SW 1271 (cell line): ENCODE measurements around the gene NXPH4.

ENCODE experiments used
- DNase-seq, 2 experiments: peaks; one replicate each; lab custom pipeline; 2025; lab: John Stamatoyannopoulos, UW

Gene NXPH4

DNA sequence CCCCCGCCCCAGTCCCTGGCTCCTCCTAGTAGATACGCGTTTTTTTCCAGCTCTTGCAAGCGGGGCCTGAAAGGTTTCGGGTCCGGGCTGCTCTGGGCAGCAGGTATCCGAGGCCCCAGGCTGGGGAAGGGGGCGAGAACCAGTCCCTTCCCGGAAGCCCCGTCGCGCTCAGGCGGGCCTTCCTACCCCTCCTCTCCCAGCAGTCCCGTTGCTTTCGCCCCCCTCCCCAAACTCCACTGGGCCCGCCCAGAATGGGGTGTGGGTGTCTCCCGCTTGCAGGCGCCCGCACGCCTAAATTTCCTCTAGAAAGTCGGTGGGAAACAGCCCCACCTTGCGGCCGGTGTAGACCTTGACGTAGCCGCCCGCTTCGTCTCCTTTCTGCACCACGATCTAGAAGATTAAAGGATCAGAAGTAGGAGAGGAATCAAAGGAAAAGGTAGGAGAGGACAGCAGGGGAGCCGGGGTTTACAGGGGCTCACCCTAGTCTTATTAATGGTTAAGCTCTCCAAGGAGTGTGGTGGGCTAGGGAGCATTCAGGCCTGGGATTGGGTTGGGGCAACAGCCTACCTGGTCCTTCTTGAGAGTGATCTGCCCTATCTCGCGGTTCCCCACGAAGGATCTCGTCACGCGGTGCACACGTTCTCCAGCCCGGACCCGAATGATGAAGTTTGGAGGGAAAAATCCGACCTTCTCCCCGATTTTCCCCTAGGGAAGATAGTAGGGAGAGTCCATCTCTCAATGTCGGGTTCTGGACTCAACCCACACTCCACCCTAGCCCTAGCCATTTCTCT is 27.1 kb downstream of the NXPH4 start:
- DNase-seq: no peak

GRCh38 chr12:57244312-57244696 is 27.7 kb downstream of the NXPH4 start:
- no peak for DNase-seq

DNA sequence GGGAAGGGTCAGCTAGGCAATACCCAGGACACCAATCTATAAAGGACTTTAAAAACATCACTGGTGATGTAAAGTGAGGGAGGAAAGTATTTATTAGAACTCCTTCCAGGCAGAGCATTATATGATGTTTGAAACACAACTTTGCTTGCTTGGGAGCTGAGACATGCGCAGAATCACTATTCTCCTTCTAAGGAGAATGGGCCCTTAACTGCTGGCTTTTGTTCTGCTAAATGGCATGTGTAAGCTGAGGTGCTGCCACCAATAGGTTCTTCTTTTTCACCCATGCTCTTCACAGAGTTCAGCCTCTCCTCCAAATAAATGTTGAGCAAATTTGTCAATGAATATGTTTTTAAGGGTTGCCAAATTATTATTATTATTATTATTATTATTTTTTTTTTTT is 30.4 kb downstream of the NXPH4 start:
- DNase-seq: no peak

GRCh38 chr12:57248934-57249742 is 32.5 kb downstream of the NXPH4 start:
- DNase-seq: no peak

DNA sequence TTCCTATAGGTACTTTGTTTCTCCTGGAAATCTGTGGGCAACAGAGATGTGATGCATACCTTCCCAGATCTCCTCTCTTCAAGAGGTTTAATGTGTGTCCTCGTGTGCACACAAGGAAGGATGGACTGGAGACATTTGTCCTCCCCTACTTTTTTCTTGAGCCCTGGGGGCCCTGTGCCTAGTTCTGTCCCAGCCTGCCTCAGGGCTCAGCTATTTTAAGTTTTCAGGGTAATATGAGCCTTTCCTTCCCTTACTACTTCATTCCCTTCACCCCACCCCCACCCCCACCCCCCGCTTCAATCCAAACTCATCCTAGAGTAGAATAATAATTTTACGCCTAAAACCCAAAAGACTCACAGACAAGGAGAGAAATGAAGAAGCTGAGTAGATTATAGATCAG is 33.9 kb downstream of the NXPH4 start:
- no peak for DNase-seq

DNA sequence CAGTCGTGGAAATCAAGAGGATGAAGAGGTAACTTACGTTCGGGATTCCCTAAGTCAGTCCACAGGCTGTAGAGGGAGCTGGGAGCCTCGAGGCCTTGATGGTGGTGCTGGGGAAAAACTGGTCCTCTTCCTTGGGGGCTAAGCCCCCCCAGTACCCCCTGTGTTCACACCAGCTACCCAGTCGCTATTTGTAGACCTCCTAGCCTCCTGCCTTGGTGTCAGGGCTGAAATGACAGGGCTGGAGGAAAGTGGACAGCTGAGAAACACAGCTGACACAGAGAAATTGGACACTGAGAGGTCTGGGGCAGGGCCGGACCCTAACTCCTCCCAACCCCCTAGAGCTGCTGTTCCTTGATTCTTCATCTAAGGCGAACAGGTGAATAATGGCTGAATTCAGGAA is 34.4 kb downstream of the NXPH4 start, which contains the start of gene STAC3:
Gene STAC3 (minus strand): TSS at position 232 of the 400 bp plus-strand sequence. CDS start 1,551 bp downstream, outside the sequence.
- DNase-seq: no peak

GRCh38 chr12:57254506-57255280 is 38.1 kb downstream of the NXPH4 start:
- DNase-seq: no peak

DNA sequence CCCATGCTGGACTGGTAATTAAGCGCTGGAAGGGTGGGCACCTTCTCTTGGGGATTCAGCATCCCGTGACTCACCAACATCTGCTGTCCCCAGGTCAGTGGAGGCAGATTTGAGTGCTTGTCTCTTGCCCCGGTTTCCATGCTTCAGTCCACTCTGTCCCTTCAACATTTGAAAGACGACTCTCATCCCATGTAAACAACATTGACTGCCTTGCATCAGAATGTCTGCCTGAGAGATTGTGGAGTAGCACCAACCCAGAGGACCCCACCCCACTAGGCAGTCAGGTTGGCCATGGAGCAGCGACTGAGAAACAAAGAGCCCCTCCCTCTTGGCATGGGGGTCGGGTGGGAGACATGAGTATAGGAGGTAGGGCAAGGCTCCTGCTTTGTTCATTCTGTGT is 39.3 kb downstream of the NXPH4 start:
- no peak for DNase-seq

DNA sequence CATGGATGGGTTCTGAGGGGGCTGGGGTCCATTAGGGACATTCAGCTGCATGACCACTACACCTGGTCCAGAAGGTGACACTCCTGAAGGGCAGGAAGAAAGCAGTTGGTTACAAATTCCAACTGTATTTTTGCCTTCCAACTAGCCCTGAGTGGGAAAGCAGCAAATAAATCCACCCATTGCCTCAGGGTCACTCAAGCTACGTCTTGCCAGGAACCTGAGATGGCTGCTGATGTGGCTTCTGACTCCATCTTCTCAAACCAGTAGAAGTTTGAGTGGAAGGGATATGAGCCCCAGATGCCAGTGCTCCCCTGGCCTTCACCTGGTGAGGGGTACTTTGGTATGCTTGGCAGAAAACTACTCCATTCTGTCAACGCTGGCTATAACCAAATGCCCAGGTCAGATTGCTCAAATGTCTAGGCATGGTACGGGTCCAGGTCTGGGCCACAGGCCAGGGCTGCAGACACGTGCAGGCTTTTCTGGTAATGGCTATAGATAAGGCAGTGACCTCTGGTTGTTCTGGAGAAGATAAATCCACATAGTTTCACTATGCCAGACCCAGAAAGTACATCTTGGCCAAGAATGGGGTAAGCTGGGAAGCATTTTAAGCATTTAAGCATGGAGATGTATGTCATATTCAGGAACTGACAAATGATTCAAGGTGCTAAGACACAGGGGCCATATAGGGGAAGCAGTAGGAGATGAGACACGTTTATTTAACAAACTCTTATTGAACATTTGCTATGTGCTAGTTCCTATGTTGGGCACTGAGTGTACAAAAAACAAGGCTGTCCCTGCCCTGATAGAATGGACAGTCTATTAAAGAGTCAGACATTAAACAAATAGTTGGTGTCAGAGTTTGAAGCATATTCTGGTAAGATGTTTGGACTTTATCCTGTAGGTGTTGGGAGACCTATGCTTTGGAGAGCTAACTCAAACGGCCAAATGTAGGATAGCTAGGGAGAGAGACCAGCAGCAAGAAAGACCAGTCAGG is 42.7 kb downstream of the NXPH4 start:
- DNase-seq: no peak

DNA sequence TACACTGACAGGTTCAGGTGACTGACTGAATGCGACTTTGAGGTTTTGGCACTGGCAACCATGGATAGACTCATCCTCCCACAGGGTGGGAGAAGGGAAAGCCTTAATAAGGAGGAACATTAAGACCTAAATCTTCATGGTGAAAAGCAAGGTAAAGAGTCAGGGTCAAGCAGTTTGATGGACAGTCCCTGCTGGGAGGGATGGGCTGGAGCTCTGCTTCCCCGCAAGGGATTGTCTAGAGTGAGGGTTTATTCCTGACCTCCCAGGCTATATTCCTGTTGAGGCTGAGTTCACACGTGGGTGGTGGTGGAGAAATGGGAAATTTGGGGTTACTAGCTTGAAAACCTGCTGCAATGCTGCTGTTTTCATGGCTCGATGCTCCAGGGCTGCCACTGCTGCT is 43.8 kb downstream of the NXPH4 start:
- no peak for DNase-seq

GRCh38 chr12:57261428-57261865 is 44.9 kb downstream of the NXPH4 start:
- DNase-seq: no peak

DNA sequence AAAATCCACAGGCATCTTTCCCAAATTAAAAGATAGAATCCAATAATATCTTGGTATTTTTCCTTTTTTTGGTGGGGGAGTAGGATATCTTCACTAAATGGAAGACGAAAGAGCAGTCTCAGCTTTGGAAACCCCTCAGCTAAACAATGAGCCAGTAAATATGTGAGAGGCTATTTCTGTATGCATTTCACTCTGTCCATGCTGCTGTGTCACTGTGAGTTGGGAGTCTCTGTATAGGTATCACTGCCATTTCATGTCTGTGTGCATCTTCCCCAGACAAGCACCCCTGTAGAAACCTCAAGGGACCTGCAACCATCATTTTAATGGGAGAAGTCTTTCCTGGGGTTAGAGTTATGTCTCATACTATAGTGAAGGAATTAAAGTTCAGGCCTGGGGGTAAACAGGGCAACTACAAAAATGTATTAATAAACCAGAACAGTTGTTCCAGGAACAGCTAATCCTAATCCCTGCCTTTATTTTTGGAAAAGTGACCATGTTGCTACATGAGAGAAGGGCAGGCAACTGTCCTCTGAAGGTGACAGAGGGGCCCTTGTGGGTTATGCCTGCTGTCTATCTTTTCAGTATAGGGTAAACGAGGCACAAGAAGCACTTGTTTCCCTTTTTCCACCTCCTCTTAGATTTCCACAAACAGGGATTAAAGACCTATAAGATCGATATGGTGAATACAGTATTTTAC is 45.7 kb downstream of the NXPH4 start:
- DNase-seq: no peak

DNA sequence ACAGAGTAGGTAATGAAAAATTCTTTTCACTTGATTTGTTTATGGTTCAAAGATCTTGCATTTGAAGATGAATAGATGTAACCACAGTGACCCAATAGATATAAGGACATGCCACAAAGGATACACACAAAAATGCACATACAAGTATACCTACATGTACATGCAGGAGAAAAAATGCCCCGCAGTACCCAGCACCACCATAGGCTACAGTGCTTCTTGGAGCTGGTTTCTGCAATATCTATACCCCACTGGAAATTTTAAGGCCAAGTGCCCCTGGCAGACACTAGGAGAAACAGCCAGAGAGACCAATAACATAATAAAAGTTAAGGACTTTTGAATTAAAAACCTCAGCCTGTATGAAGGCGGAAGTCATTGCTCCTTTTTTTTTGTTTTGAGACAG is 46.5 kb downstream of the NXPH4 start:
- DNase-seq: no peak

DNA sequence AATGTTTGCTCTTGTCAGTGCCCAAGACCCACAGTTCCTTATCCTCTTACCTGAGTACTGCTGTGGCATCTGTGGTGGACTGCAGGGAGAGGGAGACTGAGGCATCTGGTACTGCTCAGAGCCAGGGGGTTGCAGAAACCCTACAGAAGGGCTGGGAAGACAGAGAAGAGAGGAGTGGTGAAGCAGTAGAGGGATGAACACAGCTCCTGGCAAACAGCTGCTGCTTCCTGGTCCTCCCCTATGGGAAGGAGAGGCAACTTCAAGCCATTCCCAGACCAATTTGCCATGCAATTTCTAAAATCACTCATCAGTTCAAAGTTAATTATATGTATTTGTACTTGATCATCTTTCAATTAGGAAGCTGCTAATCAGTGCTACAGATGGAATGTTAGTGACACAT is 50.1 kb downstream of the NXPH4 start:
- DNase-seq: no peak

DNA sequence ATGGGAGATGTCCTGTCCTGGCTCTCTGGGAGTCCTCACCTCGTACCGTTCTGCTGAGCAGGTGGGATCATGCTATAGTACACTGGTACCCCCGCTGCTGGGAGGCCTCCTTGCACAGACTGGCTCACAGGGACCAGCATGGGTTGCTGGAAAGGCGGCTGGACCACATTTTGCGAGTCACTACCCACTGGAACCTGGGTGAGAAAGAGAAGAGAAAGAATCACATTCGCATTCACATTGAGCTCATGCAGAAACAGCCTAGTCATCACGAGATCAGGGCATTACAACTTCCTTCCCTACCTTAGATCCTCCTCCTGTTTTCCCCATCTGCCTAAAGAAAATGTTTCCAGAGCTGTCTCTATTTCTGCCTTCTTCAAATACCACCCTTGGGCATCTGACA is 51.7 kb downstream of the NXPH4 start:
- no peak for DNase-seq

DNA sequence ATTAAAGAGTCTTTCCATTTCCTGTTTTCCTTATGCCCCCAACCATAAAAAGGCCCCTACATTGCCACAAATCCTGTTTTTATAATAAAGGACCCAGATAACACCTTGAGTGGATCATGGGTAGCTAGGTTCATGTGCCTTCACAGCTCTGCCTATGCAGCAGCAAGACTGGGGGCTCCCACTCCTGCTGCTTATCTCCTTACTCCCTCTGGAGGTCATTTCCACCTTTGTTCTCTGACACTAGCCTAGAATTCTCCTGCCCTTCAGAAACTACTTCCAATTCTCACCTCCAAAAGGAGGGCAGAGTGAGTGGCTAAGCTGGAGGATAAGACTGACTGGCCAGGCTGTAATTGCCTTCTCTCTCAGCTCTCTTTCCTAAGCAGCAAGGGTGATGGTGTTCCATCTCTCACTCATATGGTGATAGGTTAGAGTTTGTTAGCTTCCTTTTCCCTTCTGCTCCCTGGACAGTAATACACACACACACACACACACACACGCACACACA is 54.4 kb downstream of the NXPH4 start:
- DNase-seq: no peak

DNA sequence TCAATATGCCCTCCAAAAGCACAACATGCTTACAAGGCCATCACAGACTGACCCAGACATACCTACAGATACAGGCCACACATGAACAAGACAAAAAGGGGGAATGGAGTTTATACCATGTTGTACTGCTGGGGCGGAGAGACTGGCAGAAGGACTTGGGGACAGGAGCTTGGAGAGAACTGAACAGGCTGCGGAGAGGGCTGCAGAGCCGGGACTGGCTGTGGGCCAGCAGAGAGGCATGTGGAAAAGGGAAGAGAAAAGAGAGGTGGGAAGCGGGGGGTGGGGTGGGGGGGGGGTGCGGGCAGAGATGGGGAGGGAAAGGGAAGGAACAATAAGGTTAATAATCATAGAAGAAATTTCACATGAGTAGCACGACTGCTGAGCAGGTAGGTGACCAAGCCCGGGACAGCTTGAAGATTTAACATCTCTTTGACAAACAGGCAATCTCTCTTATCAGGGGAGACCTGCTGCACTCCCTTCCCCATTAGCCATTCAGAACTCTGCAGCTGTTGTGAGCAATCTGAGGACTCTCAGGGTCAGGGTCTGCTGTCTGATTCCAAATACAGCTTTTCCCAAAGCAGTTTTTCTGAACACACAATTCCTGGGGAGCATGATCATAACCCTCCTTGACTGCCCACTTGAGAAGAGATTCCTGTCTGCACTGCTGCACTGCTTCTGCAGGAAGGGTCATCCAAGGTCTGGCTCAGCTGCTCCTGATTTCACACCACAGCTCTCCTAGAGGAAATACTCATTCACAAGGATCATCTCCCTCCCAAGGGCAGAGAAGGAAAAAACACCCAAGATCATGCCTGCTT is 56.0 kb downstream of the NXPH4 start:
- DNase-seq: no peak

- DNase-seq: no peak
Observed at GRCh38 chr12:57273516-57273915, 56.9 kb downstream of the NXPH4 start.
